ENCODE measurements around the gene C1QB. TPM values are rescaled to one million over a fixed set of nuclear protein-coding genes. Genes with fewer than 3 reads are reported as not detected.

Gene C1QB
- total and polyA plus RNA-seq, 4 donors, result 39.6 to 702 (median 431) TPM

GRCh38 chr1:22651941-22652856 is 837 bp upstream of the C1QB start:
- H3K27me3 ChIP-seq (ENCODE audit: control insufficient read depth in 3 of 3, insufficient read depth in 3 of 3, low read length in 2 of 3), result peaks cover 0 to 11% (median 0%) of the 10 kb centered on the region in 3 donors
- no peak for ATAC-seq (ENCODE audit: insufficient read depth, low FRiP score)
- TF ChIP-seq CTCF (IDR thresholded peaks at IDR 0.05; ENCODE audit: control extremely low read depth, extremely low read depth), result no peak
- peaks cover 0 to 3% (median 0%) of the 10 kb centered on the region in 5 donors for H3K4me1 ChIP-seq (ENCODE audit: control insufficient read depth in 5 of 5, insufficient read depth in 5 of 5, low read length in 5 of 5)
- no peaks in the 10 kb centered on the region for H3K9me3 ChIP-seq (ENCODE audit: control insufficient read depth in 4 of 4, insufficient read depth in 3 of 4, low read length in 3 of 4)
- H3K27ac ChIP-seq (ENCODE audit: low read depth in 1 of 2, low read length in 1 of 2), result no peak overlapping the region
- 69 to 73% methylated on average over 15 of the region's 15 CpGs for WGBS, 2 donors
- H3K36me3 ChIP-seq (ENCODE audit: control insufficient read depth in 4 of 4, insufficient read depth in 4 of 4, low read length in 4 of 4), result no peaks in the 10 kb centered on the region
- H3K4me3 ChIP-seq, result no peak overlapping the region
- H3K9ac ChIP-seq (ENCODE audit: insufficient read depth in 1 of 2, low read length in 2 of 2), result no peak overlapping the region
- DNase-seq, result no peak

- H3K4me1 ChIP-seq (ENCODE audit: control insufficient read depth in 5 of 5, insufficient read depth in 5 of 5, low read length in 5 of 5), result peaks cover 0 to 3% (median 0%) of the 10 kb centered on the region in 5 donors
- 49 to 65% methylated on average over 5 of the region's 5 CpGs for WGBS, 2 donors
- DNase-seq (no peak), ATAC-seq (ENCODE audit: insufficient read depth, low FRiP score) (no peak)
- H3K27me3 ChIP-seq (ENCODE audit: control insufficient read depth in 3 of 3, insufficient read depth in 3 of 3, low read length in 2 of 3), result peaks cover 0 to 11% (median 0%) of the 10 kb centered on the region in 3 donors
- no peak overlapping the region for H3K4me3 ChIP-seq
- H3K27ac ChIP-seq (ENCODE audit: low read depth in 1 of 2, low read length in 1 of 2), result no peak overlapping the region
- no peak for TF ChIP-seq CTCF (IDR thresholded peaks at IDR 0.05; ENCODE audit: control extremely low read depth, extremely low read depth)
- no peaks in the 10 kb centered on the region for H3K36me3 ChIP-seq (ENCODE audit: control insufficient read depth in 4 of 4, insufficient read depth in 4 of 4, low read length in 4 of 4)
- H3K9ac ChIP-seq (ENCODE audit: insufficient read depth in 1 of 2, low read length in 2 of 2), result no peak overlapping the region
- H3K9me3 ChIP-seq (ENCODE audit: control insufficient read depth in 4 of 4, insufficient read depth in 3 of 4, low read length in 3 of 4), result no peaks in the 10 kb centered on the region
Measured at GRCh38 chr1:22654692-22655091, 1.7 kb downstream of the C1QB start.

- no peak for DNase-seq
- Histone ChIP-seq H3K27me3 (ENCODE audit: control insufficient read depth in 3 of 3, insufficient read depth in 3 of 3, low read length in 2 of 3) (peaks cover 0 to 7% (median 0%) of the 10 kb centered on the region in 3 donors), H3K9ac (ENCODE audit: insufficient read depth in 1 of 2, low read length in 2 of 2) (no peak overlapping the region), H3K9me3 (ENCODE audit: control insufficient read depth in 4 of 4, insufficient read depth in 3 of 4, low read length in 3 of 4) (no peaks in the 10 kb centered on the region), H3K36me3 (ENCODE audit: control insufficient read depth in 4 of 4, insufficient read depth in 4 of 4, low read length in 4 of 4) (no peaks in the 10 kb centered on the region), H3K4me1 (ENCODE audit: control insufficient read depth in 5 of 5, insufficient read depth in 5 of 5, low read length in 5 of 5) (no peaks in the 10 kb centered on the region), H3K27ac (ENCODE audit: low read depth in 1 of 2, low read length in 1 of 2) (no peak overlapping the region), H3K4me3 (no peak overlapping the region)
- no peak for TF ChIP-seq CTCF (IDR thresholded peaks at IDR 0.05; ENCODE audit: control extremely low read depth, extremely low read depth)
- 59 to 62% methylated on average over 3 of the region's 3 CpGs for WGBS, 2 donors
- no peak for ATAC-seq (ENCODE audit: insufficient read depth, low FRiP score)
Measured at GRCh38 chr1:22658385-22659163, 5.5 kb downstream of the C1QB start.

Data from lung (tissue), 12 donors.